K562 (cell line): ENCODE measurements around the gene ST6GAL1.

Experiments used
- EZH2 ChIP-seq: IDR thresholded peaks from 2 replicates; pipeline ENCODE4 v1.6.1; 2012; ENCODE audit warnings: low read depth, mild to moderate bottlenecking, inconsistent platforms, low read length, borderline replicate concordance
- SMARCC2 ChIP-seq: fragments of 450-650 bp; IDR thresholded peaks from 2 replicates; pipeline ENCODE4 v1.6.1; 2017; ENCODE audit warnings: antibody characterized with exemption, moderate library complexity, mild to moderate bottlenecking, low read depth
- ZNF551 ChIP-seq: fragments of 250-450 bp; sonication (Bioruptor Pico); IDR thresholded peaks from 2 replicates; pipeline ENCODE4 v1.5.0; 2021; ENCODE audit warnings: mild to moderate bottlenecking, moderate library complexity
- TF ChIP-seq, protein P1 (sequence below): fragments of 450-650 bp; IDR thresholded peaks from 2 replicates; pipeline ENCODE4 v1.6.1; 2016; ENCODE audit warnings: missing biosample characterization, missing genetic modification characterization
- TF ChIP-seq, protein P2 (sequence below), 3 experiments: IDR thresholded peaks in 2 of 3; conservative IDR thresholded peaks in 1 of 3; 2 replicates each; pipeline ENCODE4 v1.5.1; 2011 to 2012; ENCODE audit warnings: low read length in 3 of 3, mild to moderate bottlenecking in 3 of 3, control low read depth in 2 of 3, improper control_type of control experiment in 1 of 3, inconsistent platforms in 1 of 3, low read depth in 1 of 3, mixed read lengths in 1 of 3, moderate library complexity in 1 of 3; ENCODE audit not compliant: insufficient read depth in 2 of 3
- TF ChIP-seq, protein P3 (sequence below): fragments of 450-650 bp; conservative IDR thresholded peaks from 2 replicates; pipeline ENCODE4 v1.6.1; 2016; ENCODE audit warnings: missing genetic modification characterization, low read depth, mild to moderate bottlenecking, missing compliant biosample characterization, moderate library complexity
- TF ChIP-seq, protein P4 (sequence below): fragments of 450-650 bp; IDR thresholded peaks from 2 replicates; pipeline ENCODE4 v1.6.1; 2017; ENCODE audit warnings: mild to moderate bottlenecking, moderate library complexity
- TF ChIP-seq, protein P5 (sequence below): sonication (generic); formaldehyde crosslinking; IDR thresholded peaks from 2 replicates; pipeline ENCODE4 v1.8.1; 2023; ENCODE audit warnings: mild to moderate bottlenecking, missing genetic modification reagents

DNA sequence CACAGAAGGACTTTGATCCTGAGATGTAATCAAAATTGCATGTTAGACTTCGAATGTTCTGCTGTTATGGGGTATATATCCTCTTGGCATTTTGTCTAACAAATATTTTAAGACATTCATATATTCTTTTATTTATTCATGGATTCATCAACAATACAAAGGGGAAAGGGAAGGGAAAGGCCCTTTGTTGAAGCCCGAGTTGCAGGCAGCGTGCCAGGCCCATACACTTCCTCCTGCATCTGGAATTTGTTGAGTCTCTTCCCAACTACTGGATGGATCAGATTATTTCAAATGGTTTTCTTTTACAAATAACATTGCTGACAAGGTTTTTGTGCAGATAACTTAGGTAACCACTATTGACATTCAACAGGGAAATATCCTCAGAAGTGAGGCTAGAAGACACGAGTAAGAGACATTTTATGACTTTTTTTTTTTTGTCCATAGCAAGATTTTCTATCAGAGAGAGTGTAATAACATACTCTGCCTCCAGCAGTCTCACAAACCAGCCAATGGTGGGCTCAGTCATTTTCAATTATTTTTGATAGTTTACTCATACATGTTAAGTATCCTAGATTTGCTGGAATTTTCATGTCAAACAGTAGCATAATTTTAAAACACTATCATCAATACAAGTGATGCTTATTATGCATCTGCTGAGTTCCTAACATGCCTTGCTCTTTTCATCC, 114.7 kb downstream of the ST6GAL1 start:
- TF ChIP-seq ZNF551 (no peak), SMARCC2 (no peak), EZH2 (no peak)
- TF ChIP-seq, protein P1, sequence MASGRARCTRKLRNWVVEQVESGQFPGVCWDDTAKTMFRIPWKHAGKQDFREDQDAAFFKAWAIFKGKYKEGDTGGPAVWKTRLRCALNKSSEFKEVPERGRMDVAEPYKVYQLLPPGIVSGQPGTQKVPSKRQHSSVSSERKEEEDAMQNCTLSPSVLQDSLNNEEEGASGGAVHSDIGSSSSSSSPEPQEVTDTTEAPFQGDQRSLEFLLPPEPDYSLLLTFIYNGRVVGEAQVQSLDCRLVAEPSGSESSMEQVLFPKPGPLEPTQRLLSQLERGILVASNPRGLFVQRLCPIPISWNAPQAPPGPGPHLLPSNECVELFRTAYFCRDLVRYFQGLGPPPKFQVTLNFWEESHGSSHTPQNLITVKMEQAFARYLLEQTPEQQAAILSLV (tag) = no peak
- TF ChIP-seq, protein P2, sequence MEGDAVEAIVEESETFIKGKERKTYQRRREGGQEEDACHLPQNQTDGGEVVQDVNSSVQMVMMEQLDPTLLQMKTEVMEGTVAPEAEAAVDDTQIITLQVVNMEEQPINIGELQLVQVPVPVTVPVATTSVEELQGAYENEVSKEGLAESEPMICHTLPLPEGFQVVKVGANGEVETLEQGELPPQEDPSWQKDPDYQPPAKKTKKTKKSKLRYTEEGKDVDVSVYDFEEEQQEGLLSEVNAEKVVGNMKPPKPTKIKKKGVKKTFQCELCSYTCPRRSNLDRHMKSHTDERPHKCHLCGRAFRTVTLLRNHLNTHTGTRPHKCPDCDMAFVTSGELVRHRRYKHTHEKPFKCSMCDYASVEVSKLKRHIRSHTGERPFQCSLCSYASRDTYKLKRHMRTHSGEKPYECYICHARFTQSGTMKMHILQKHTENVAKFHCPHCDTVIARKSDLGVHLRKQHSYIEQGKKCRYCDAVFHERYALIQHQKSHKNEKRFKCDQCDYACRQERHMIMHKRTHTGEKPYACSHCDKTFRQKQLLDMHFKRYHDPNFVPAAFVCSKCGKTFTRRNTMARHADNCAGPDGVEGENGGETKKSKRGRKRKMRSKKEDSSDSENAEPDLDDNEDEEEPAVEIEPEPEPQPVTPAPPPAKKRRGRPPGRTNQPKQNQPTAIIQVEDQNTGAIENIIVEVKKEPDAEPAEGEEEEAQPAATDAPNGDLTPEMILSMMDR (IDR thresholded peaks at IDR 0.05 in 2 of 3, conservative IDR thresholded peaks at IDR 0.05 in 1 of 3; ENCODE audit: insufficient read depth in 2 of 3, low read depth in 1 of 3, low read length in 3 of 3) = no peak
- TF ChIP-seq, protein P3, sequence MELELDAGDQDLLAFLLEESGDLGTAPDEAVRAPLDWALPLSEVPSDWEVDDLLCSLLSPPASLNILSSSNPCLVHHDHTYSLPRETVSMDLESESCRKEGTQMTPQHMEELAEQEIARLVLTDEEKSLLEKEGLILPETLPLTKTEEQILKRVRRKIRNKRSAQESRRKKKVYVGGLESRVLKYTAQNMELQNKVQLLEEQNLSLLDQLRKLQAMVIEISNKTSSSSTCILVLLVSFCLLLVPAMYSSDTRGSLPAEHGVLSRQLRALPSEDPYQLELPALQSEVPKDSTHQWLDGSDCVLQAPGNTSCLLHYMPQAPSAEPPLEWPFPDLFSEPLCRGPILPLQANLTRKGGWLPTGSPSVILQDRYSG (tag) = no peak
- TF ChIP-seq, protein P4, sequence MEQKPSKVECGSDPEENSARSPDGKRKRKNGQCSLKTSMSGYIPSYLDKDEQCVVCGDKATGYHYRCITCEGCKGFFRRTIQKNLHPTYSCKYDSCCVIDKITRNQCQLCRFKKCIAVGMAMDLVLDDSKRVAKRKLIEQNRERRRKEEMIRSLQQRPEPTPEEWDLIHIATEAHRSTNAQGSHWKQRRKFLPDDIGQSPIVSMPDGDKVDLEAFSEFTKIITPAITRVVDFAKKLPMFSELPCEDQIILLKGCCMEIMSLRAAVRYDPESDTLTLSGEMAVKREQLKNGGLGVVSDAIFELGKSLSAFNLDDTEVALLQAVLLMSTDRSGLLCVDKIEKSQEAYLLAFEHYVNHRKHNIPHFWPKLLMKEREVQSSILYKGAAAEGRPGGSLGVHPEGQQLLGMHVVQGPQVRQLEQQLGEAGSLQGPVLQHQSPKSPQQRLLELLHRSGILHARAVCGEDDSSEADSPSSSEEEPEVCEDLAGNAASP = no peak
- TF ChIP-seq, protein P5, sequence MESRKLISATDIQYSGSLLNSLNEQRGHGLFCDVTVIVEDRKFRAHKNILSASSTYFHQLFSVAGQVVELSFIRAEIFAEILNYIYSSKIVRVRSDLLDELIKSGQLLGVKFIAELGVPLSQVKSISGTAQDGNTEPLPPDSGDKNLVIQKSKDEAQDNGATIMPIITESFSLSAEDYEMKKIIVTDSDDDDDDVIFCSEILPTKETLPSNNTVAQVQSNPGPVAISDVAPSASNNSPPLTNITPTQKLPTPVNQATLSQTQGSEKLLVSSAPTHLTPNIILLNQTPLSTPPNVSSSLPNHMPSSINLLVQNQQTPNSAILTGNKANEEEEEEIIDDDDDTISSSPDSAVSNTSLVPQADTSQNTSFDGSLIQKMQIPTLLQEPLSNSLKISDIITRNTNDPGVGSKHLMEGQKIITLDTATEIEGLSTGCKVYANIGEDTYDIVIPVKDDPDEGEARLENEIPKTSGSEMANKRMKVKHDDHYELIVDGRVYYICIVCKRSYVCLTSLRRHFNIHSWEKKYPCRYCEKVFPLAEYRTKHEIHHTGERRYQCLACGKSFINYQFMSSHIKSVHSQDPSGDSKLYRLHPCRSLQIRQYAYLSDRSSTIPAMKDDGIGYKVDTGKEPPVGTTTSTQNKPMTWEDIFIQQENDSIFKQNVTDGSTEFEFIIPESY (CRISPR knock-in tag) = no peak
